ENCODE results near the gene STXBP5L.

DNA sequence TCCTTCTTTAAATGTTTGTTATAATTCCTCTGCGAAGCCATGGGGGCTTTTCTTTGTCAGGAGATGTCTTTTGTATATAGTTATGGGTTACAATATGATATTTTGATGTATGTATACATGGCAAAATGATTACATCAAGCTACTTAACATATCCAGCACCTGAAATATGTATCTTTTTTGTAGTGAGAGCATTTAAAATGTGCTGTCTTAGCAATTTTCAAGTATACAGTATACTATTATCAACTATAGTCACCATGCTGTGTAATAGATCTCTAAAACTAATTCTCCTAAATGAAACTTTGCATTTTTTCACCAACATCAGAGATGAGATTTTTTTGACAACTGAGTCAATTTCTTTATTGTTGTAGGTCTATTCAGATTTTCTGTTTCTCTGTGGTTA, 77.2 kb downstream of the STXBP5L start:
- TF ChIP-seq, protein P1, sequence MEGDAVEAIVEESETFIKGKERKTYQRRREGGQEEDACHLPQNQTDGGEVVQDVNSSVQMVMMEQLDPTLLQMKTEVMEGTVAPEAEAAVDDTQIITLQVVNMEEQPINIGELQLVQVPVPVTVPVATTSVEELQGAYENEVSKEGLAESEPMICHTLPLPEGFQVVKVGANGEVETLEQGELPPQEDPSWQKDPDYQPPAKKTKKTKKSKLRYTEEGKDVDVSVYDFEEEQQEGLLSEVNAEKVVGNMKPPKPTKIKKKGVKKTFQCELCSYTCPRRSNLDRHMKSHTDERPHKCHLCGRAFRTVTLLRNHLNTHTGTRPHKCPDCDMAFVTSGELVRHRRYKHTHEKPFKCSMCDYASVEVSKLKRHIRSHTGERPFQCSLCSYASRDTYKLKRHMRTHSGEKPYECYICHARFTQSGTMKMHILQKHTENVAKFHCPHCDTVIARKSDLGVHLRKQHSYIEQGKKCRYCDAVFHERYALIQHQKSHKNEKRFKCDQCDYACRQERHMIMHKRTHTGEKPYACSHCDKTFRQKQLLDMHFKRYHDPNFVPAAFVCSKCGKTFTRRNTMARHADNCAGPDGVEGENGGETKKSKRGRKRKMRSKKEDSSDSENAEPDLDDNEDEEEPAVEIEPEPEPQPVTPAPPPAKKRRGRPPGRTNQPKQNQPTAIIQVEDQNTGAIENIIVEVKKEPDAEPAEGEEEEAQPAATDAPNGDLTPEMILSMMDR (conservative IDR thresholded peaks at IDR 0.05; ENCODE audit: low read length), result no peak
- TF ChIP-seq EZH2phosphoT487 (IDR thresholded peaks at IDR 0.05; ENCODE audit: borderline replicate concordance, low read depth, low read length), result no peak

Measured in OCI-LY7 (cell line).